Fibroblast of upper back skin (primary cell): Measurements from ENCODE around the gene BDP1.
A peak's percentile ranks its signal among the peaks of the same experiment; 100 is the strongest.
"Not testable (repeated sequence)": the region's sequence is repeated elsewhere in the genome, so short reads cannot be mapped to it uniquely, and the experiment has no call there.

Experiments
- DNase-seq: peaks from one replicate; pipeline ENCODE4 v3.0.0-alpha.2; 2013

Gene BDP1

GRCh38 chr5:71571811-71572210 is 116.4 kb downstream of the BDP1 start:
- DNase-seq = not testable (repeated sequence)

DNA sequence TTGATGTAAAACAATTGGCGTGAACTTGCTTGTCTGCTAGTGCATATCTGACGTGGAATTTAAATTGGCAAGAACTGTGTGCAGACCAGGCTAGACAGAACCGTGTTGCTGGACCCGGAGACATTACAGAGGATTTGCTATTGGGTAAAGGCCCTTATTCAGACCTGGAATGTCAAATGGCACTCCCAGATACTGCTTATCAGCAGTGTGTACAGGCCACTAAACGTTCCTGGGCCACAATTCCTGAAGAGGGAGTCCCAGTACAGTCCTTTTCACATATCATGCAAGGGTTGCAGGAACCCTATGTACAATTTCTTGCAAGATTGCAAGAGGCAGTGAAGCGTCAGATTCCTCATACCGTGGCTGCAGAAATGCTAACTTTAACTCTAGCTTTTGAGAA is 118.1 kb downstream of the BDP1 start:
- no peak for DNase-seq

- not testable (repeated sequence) for DNase-seq
Observed at GRCh38 chr5:71575588-71575987, 120.1 kb downstream of the BDP1 start.

GRCh38 chr5:71576241-71576640 is 120.8 kb downstream of the BDP1 start:
- peak; percentile 3 for DNase-seq

DNA sequence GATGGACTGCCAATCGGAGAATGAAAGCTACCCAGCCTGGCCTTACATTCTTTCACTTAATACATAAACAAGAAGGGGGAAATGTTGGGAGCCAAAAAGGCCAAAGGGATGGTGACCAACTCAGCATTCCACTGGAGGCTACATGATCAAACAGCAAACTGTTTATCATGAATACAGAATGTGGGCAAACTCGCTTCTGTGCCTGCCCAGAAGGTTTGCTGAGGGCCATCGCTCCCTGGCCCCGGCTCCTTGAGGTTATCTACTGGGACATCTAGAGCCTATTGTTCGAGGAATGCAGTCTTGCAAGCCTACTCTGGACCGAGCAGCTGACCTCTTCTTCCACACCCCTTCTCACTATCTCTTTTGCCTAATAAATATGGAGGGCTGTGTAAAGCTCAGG is 122.4 kb downstream of the BDP1 start:
- not testable (repeated sequence) for DNase-seq

GRCh38 chr5:71582945-71583584 is 127.6 kb downstream of the BDP1 start:
- DNase-seq = no peak

DNA sequence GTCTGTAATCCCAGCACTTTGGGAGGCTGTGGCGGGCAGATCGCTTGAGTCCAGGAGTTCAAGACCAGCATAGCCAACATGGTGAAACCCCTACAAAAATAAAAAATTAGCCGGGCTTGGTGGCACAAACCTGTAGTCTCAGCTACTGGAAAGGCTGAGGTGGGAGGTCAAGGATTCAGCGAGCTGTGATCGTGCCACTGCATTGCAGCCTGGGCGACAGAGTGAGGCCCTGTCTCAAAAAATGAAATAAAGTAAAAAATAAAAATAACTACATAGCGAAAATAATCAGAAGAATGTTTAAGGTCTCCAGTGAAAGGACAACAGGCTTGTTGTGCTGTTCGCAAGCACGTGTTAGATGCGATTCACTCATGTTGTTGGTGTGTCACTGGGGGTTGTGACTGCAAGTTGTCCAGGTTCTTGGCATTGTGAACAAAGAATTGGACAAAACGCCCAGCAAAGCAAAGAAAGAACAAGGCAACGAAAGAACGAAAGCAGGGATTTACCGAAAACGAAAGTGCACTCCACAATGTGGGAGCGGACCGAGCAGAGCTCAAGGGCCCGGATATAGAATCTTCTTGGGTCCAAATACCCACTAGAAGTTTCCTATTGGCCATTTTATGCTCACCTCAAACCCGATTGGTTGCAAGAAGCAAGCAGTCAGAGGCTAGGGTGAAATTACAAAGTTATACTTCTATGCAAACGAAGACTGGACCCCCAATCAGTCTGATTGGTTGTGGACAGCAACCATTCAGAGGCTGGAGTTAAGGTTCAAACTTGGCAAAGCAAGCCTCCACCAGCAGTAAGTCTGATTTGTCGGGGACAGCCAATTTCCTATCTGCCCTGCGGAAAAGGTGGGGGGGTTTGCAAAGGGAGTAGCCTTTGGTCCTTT is 130.8 kb downstream of the BDP1 start:
- DNase-seq = peak; percentile 21

DNA sequence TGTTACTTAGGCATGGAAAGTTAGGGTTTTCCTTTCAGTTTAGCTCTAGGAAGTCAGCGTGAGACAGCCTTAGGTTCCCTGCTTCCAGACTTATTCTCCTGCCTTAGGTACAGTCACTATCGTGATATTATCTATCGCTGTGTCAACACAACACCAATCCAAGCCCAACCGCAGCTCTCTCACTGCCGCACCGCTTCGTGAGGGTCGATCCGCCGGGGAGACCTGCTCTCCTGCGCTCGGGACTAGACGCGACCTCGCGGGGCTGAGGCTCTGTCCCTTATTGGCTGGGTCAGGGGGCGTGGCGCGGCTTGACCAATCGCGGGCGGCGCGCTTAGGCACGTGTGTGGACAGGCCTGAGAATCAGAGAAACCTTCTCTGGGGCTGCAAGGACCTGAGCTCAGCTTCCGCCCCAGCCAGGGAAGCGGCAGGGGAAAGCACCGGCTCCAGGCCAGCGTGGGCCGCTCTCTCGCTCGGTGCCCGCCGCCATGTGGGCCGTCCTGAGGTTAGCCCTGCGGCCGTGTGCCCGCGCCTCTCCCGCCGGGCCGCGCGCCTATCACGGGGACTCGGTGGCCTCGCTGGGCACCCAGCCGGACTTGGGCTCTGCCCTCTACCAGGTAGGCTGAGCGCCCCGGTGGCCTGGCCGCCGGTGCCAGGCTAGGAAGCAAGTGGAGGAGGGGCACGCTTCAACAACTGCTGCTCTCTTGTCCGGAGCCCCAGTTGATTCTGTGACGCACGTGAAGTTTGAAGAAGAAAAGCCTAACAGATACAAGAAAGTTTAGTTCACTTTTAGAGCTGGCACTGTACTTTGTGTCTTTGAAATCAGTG is 131.7 kb downstream of the BDP1 start, which contains the start of gene MCCC2:
MCCC2 (plus strand) TSS at position 400 of the 825 bp plus-strand sequence; CDS start at position 486, 86 bp downstream.
- DNase-seq = peak; percentile 95

GRCh38 chr5:71587766-71588532 is 132.5 kb downstream of the BDP1 start:
- no peak for DNase-seq

- no peak for DNase-seq
Observed at GRCh38 chr5:71588533-71588885, 133.1 kb downstream of the BDP1 start.

DNA sequence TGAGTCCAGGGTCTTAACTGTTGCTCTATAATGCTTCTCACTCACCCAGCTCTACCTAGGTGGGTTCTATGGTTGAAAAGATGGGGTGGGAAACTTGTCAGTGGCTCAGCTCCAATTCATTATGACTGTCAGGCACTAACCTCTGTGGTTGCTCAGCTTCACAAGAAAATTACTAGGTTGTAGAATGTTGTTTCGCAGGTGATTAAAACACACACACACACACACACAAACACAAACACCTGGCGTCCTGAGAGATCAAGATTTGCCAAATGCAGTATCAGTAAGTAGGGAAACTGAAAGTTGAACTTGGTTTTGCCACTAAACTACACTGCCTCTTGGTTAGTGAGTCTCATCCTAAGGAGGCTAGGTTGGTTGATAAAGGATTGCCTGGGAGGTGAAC is 134.5 kb downstream of the BDP1 start:
- DNase-seq = no peak

GRCh38 chr5:71591100-71591499 is 135.6 kb downstream of the BDP1 start:
- no peak for DNase-seq

- no peak for DNase-seq
Observed at GRCh38 chr5:71596169-71596568, 140.7 kb downstream of the BDP1 start.

DNA sequence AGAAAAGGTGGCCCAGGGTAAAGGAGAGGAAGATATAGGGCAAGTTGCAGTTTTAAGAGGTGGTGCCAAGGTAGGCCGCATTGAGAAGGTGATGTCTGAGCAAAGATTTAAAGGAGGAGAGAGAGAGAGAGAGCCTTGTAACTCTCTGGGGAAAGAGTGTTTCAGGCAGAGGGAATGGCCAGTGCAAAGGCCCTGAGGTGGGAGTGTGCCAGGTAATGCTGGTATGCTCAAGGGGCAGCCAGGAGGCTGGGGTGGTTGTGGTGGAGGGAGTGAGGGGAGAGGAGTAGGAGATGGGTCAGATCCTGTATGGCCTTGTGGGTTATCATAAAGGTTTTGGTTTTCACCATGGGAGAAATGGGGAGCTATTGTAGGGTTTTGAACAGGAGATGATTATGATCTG is 141.6 kb downstream of the BDP1 start:
- no peak for DNase-seq

DNA sequence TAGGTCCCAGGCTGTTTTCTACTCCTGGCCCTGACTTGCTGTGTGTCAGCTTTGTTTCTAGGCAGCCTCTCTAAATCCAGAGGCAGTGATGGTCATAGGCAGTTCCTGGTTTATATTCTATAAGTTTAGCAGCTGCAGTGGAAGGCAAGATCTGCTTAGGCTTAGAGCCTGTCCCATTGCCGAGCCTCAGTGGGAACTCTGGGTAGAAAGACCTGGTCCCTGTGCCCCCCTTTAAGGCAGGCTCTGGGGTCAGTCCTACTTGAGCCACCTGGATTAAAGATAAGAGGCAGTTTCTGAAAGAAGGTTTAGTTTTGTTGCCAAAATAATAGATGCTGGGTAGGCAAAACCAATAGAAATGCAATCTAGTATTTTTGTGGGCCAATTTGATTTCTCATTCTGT is 145.3 kb downstream of the BDP1 start:
- no peak for DNase-seq

DNA sequence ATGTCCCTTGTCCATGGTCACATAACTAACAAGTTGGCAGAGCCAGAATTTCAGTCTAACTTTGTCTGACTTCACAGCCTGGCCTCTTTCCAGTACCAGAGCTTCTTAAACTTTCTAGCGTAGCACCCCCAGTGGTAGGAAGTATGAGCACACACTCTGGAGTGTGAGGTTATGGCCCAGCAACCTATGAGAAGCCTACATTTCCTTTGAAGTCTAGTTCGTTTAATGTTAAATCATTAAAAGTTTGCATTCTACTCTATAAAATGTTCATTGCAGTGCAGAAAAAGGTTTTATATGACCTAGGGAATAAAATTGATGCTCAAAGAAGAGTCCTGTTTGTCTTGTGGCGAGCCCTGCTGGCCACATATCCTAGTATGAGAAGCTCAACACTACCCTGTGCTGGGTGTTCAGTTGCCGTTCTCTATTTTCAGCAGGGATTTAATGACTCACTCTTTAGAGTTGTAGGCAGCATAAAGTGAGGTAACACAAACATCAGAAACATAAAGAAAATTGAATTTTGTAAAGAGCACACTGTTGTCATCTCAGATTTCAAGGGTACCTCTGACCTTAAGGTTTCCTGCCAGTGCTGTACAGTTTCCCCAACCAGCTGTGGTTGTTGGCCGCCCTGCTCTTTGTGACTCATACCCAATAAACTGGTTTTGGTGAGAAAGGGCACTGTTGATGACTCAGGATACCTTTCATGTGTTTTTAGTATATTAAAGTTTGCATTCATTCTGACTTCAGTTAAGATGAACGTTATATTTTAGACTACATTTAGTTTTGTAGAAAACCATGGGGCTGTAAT is 146.0 kb downstream of the BDP1 start:
- DNase-seq = peak; percentile 88

- not testable (repeated sequence) for DNase-seq
Observed at GRCh38 chr5:71609916-71610315, 154.5 kb downstream of the BDP1 start.

DNA sequence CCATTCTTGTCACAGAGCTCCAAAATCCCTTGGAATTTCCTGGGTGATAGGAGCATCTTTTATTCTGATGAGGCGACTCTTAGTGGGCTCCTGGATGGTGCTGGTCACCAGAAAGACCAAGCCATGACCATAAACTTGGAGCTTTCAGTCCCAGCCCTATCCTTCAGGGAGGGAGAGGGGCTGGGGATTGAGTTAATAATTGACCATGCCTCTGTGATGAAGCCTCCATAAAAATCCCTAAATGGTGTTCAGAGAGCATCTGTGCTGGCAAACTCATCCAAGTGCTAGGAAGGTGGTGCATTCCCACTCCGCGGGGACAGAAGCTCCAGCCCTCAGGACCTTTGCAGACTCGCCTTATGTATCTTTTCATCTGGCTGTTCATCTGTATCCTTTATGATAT is 160.4 kb downstream of the BDP1 start:
- no peak for DNase-seq
